Mucosa of stomach (tissue), 1 donor: ENCODE data around the gene VSIG2.

ENCODE experiments used
- H3K27me3 ChIP-seq: one replicate; pipeline ENCODE4 v1.7.0; 2013; ENCODE audit warnings: mild to moderate bottlenecking, low read length; ENCODE audit not compliant: control insufficient read depth, insufficient read depth
- H3K36me3 ChIP-seq: one replicate; pipeline ENCODE4 v1.7.0; 2013; ENCODE audit warnings: low read length; ENCODE audit not compliant: control insufficient read depth, insufficient read depth
- H3K4me1 ChIP-seq: one replicate; pipeline ENCODE4 v1.7.0; 2013; ENCODE audit warnings: mild to moderate bottlenecking, low read length; ENCODE audit not compliant: control insufficient read depth, insufficient read depth
- H3K4me3 ChIP-seq: one replicate; pipeline ENCODE4 v1.7.0; 2013; ENCODE audit warnings: low read length
- H3K9ac ChIP-seq: one replicate; pipeline ENCODE4 v1.7.0; 2013; ENCODE audit warnings: mild to moderate bottlenecking, low read length, moderate library complexity
- H3K9me3 ChIP-seq: one replicate; pipeline ENCODE4 v1.7.0; 2013; ENCODE audit warnings: mild to moderate bottlenecking, low read length, moderate library complexity; ENCODE audit not compliant: control insufficient read depth
- donor health status: Pancreatic carcinoma.

The VSIG2 gene

GRCh38 chr11:124761301-124762104, 9.4 kb upstream of the VSIG2 start:
- peak overlapping the region; percentile 61 for H3K9ac ChIP-seq
- H3K9me3 ChIP-seq: no peaks in the 10 kb centered on the region
- peaks cover 37% of the 10 kb centered on the region for H3K27me3 ChIP-seq
- no peaks in the 10 kb centered on the region for H3K36me3 ChIP-seq
- H3K4me3 ChIP-seq: no peak overlapping the region
- peaks cover 50% of the 10 kb centered on the region for H3K4me1 ChIP-seq

GRCh38 chr11:124760806-124761205, 8.8 kb upstream of the VSIG2 start:
- Histone ChIP-seq H3K36me3 (no peaks in the 10 kb centered on the region), H3K9me3 (no peaks in the 10 kb centered on the region), H3K9ac (peak overlapping the region; percentile 16), H3K4me3 (no peak overlapping the region), H3K4me1 (peaks cover 50% of the 10 kb centered on the region), H3K27me3 (peaks cover 37% of the 10 kb centered on the region)

GRCh38 chr11:124760205-124760652, 8.2 kb upstream of the VSIG2 start:
- H3K9me3 ChIP-seq: no peaks in the 10 kb centered on the region
- H3K4me3 ChIP-seq: no peak overlapping the region
- H3K4me1 ChIP-seq: peaks cover 50% of the 10 kb centered on the region
- H3K36me3 ChIP-seq: no peaks in the 10 kb centered on the region
- no peak overlapping the region for H3K9ac ChIP-seq
- H3K27me3 ChIP-seq: peaks cover 37% of the 10 kb centered on the region

- Histone ChIP-seq H3K9ac (peak overlapping the region; percentile 38), H3K36me3 (no peaks in the 10 kb centered on the region), H3K9me3 (no peaks in the 10 kb centered on the region), H3K4me3 (no peak overlapping the region), H3K4me1 (peaks cover 51% of the 10 kb centered on the region), H3K27me3 (peaks cover 37% of the 10 kb centered on the region)
Measured at GRCh38 chr11:124759266-124760204, 7.5 kb upstream of the VSIG2 start.

- Histone ChIP-seq H3K9me3 (no peaks in the 10 kb centered on the region), H3K9ac (peak overlapping the region; percentile 38), H3K27me3 (peaks cover 37% of the 10 kb centered on the region), H3K4me3 (no peak overlapping the region), H3K36me3 (no peaks in the 10 kb centered on the region), H3K4me1 (peaks cover 56% of the 10 kb centered on the region)
Measured at GRCh38 chr11:124758355-124759265, 6.6 kb upstream of the VSIG2 start.

GRCh38 chr11:124757320-124757719, 5.3 kb upstream of the VSIG2 start:
- H3K27me3 ChIP-seq: peaks cover 37% of the 10 kb centered on the region
- H3K4me3 ChIP-seq: no peak overlapping the region
- no peaks in the 10 kb centered on the region for H3K9me3 ChIP-seq
- H3K36me3 ChIP-seq: no peaks in the 10 kb centered on the region
- no peak overlapping the region for H3K9ac ChIP-seq
- peaks cover 63% of the 10 kb centered on the region for H3K4me1 ChIP-seq

GRCh38 chr11:124756753-124757227, 4.7 kb upstream of the VSIG2 start:
- H3K27me3 ChIP-seq: peaks cover 38% of the 10 kb centered on the region
- no peaks in the 10 kb centered on the region for H3K9me3 ChIP-seq
- H3K4me1 ChIP-seq: peaks cover 61% of the 10 kb centered on the region
- H3K9ac ChIP-seq: no peak overlapping the region
- H3K4me3 ChIP-seq: no peak overlapping the region
- no peaks in the 10 kb centered on the region for H3K36me3 ChIP-seq

GRCh38 chr11:124756033-124756752, 4.1 kb upstream of the VSIG2 start:
- Histone ChIP-seq H3K4me3 (no peak overlapping the region), H3K9me3 (no peaks in the 10 kb centered on the region), H3K9ac (no peak overlapping the region), H3K36me3 (no peaks in the 10 kb centered on the region), H3K27me3 (peaks cover 38% of the 10 kb centered on the region), H3K4me1 (peaks cover 55% of the 10 kb centered on the region)

- H3K4me1 ChIP-seq: peaks cover 44% of the 10 kb centered on the region
- H3K36me3 ChIP-seq: no peaks in the 10 kb centered on the region
- H3K4me3 ChIP-seq: no peak overlapping the region
- no peaks in the 10 kb centered on the region for H3K9me3 ChIP-seq
- peaks cover 23% of the 10 kb centered on the region for H3K27me3 ChIP-seq
- no peak overlapping the region for H3K9ac ChIP-seq
Measured at GRCh38 chr11:124754710-124755109, 2.7 kb upstream of the VSIG2 start.

GRCh38 chr11:124754309-124754708, 2.3 kb upstream of the VSIG2 start:
- Histone ChIP-seq H3K9me3 (no peaks in the 10 kb centered on the region), H3K9ac (no peak overlapping the region), H3K4me3 (no peak overlapping the region), H3K27me3 (peaks cover 19% of the 10 kb centered on the region), H3K36me3 (no peaks in the 10 kb centered on the region), H3K4me1 (peaks cover 44% of the 10 kb centered on the region)

- peaks cover 13% of the 10 kb centered on the region for H3K27me3 ChIP-seq
- no peak overlapping the region for H3K9ac ChIP-seq
- peaks cover 3% of the 10 kb centered on the region for H3K36me3 ChIP-seq
- H3K4me1 ChIP-seq: peaks cover 44% of the 10 kb centered on the region
- no peaks in the 10 kb centered on the region for H3K9me3 ChIP-seq
- peak overlapping the region; percentile 22 for H3K4me3 ChIP-seq
Measured at GRCh38 chr11:124753624-124754023, 1.6 kb upstream of the VSIG2 start.
